Glomerular endothelial cell (primary cell): Measurements from ENCODE around the gene LRP1B. TPM values are rescaled to one million over a fixed set of nuclear protein-coding genes. Genes with fewer than 3 reads are reported as not detected.
"Not testable (repeated sequence)": the region's sequence is repeated elsewhere in the genome, so short reads cannot be mapped to it uniquely, and the experiment has no call there.

ENCODE experiments used
- DNase-seq: peaks from one replicate; pipeline ENCODE4 v3.0.0-alpha.2; 2011; ENCODE audit warnings: low read depth, low spot score; ENCODE audit errors: extremely low read depth
- total RNA-seq: library from RNA; depleted of rRNA; stranded (reverse); fragments of >200 nt; gene quantifications from 2 replicates; pipeline ENCODE4 v1.2.3, GENCODE V29; 2015

LRP1B gene
- total RNA-seq, 1 donor from 2014 or later = not detected

DNA sequence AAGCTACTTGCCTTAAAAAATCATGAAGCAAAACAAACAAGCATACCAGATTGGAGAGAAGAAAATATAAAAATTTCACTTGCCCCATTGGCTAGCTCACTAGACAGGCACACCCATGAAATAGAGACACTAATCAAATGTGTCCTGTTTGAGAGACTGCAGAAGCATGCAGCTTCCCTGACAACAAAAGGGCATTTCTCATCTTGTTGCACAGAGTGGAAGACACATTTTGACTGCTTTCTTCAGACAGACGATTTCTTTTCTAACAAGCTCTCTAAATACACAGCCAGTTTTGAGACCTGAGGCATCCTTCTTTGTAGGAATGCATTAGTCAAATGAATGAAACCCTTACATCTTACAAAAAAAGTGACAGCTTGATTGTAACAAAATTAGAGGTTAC, 1792.0 kb downstream of the LRP1B start:
- no peak for DNase-seq

DNA sequence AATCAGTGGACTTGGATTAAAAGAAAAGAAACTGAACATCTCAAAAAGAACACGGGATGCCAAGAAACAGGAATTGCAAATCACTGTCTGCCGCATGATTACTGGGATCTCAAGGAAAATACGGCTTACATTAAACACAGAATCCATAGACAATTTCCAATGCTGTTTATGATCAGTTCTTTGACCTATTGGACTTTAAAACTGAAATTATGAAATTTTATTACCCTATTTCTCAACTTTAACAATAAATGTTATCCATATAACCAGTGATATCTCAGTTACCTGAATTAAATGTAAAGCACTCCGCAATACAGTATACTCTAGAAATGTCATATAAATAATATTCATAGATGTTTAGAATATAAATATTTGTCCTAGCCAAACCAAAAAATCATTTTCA, 1793.8 kb downstream of the LRP1B start:
- no peak for DNase-seq

DNA sequence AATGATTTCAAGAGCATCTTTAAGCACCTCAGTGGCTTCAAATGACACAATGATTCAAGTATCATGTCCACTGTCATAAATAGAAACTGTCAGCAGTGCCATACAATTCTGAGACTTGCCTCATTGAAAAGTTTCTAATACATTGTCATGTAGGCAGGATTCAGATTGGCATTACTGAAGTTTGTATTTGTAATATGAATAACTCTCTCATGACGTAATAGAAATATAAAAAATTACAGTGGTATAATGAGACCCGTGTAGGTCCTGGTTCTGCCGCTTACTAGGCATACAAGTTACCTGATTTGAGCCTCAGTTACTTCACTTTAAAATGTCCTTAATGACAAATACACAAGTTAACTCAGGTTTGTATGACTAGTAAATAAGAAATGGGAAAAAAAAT, 1814.5 kb downstream of the LRP1B start:
- no peak for DNase-seq

DNA sequence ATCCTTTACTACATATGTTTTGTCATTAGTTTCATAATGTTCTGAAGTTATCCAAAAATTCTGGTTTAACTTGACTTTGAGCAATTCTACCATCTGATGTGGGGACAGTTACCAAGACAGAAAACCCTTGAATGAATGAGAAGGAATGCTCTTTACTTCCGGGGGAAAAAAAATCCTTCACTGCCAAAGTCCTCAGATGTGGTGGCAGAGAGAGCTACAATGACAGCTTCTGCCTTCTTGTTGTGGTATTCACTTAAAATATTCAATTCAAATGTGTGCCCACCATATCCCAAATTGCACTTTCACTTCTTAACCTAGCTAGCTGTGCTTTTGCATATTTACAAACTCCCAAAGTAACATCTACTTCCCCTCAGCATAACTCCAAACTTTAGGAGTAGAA, 1818.9 kb downstream of the LRP1B start:
- DNase-seq = no peak

DNA sequence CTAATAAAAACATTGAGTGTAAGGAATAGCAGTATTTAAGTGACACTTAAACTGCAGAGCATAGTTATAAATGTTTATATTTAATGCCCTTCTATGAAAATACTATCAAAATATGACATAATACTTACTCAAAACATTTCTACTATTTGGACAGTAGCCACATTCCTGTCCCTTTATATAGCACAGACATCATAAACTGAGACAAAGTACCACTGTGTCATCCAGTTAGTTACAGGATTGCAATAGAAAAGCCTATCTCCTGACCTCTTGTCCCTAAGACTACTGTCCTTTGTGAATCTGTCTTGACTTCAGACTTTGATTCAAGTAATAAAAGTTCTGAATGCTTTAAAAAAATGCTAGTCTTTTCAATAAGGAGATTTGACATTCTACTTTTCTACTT, 1822.1 kb downstream of the LRP1B start:
- DNase-seq = no peak

DNA sequence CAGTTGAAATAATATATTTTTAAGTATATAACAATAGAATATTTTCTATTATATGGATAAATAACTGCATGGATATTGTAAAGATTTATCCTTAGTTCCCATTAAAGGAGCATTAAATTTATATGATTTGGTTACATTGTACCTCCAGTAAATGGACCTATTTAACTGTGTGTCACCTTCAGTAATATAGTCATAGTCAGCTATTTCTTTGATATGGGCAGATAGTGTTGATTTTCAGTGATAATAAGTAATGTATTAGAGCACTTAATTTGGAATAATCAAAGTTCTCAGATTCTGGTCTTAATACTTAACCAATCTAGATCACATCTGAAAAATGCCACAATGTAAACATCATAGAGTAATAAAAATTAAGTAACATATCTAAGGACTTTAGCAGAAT, 1823.3 kb downstream of the LRP1B start:
- no peak for DNase-seq

DNA sequence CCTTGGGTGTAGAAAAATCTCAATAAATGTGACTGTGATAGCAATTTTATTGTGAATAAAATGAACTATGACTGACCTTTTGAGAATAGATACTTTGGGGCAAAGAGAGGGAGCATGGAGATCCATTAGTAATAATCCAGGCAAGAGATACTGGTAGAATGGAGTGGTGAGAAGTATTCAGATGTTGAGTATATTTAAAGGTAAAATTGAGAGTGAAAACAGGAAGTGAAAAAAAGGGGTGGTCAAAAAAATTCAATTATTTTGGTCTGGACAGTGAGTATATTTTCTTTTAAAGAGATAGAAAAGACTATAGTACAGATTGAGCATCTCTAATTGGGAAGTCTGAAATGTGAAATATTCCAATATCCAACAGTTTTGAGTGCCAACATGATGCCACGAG, 1835.0 kb downstream of the LRP1B start:
- no peak for DNase-seq

DNA sequence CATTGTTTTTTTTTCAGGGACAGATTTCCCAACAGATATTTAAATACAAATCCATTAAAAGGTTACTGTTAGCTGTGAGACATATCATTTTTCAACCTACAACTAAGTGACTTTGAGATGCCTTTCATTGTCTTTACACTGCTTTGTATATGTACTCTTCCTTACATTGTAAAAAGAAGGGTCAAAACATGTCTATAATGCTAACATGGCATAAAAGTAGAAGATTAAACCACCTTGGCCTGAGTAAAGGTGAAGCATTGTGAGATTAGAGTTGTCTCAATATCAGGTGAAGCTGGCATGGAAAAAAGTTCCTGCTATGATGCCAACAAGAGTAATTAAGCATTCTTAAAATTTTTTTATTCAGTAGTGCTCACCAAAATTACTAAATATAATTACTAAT, 1842.1 kb downstream of the LRP1B start:
- DNase-seq = no peak

DNA sequence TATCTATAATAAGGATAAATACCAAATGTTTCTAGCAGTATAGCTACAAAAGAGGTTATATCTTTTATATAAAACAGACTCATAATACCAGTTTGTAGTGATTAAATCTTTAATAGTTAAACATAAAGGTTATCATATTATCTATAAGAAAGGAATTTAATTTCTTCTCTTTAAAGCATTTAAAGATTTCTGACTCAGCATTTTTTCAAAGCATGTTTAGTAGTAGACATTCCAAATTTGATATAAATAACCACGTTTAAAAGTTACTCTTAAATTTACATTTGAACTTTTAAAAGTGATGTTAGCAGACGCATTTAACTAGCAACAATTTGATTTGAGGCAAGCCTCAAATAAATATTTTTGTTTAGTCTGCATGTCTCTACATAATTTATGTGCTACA, 1842.6 kb downstream of the LRP1B start:
- DNase-seq = no peak

DNA sequence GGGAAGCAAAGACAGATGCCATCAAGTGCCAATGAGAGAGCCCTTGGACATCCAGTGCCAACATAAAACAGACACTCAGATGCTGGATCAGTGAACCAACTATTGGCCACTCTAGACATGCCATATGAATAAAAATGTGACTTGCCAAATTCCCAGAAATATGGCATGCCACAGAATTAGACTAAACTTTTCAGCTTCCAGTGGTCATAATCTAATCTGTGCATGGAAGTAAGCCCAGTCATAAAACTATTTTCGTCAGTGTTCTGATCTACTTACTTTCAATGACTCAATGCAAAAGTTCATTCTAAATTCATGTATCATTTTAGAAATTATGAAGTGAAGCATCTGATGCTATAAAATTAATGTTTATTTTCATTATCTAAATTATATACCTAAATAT, 1844.4 kb downstream of the LRP1B start:
- no peak for DNase-seq

DNA sequence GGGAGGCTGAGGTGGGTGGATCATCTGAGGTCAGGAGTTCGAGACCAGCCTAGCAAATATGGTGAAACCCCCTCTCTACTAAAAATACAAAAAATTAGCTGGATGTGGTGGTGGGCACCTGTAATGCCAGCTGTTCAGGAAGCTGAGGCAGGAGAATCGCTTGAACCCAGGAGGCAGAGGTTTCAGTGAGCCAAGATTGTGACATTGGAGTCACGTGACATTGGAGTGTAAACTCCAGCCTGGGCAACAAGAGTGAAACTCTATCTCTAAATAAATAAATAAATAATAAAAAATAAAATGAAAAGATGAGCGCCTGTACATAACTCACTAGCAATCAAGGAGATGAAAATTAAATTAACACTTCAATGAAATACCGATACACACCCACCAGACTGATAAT, 1853.5 kb downstream of the LRP1B start:
- not testable (repeated sequence) for DNase-seq

DNA sequence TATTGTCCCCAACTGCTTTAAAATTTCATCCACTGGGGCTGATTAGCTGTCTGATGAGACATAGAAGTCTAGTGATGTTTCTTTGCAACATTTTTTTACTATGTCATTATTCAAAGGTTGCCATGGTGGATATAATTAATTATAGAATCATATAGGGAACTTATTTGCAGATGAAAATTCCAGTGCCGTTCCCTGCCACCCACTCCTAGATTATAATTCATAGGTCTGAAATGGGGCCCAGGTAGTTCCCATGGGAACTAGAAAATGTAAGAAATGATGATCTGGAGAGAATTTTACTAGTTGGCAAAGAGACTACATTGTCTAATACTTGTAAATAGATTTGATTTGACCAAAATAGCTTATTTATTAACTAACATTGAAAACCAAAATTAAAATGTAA, 1854.2 kb downstream of the LRP1B start:
- no peak for DNase-seq

DNA sequence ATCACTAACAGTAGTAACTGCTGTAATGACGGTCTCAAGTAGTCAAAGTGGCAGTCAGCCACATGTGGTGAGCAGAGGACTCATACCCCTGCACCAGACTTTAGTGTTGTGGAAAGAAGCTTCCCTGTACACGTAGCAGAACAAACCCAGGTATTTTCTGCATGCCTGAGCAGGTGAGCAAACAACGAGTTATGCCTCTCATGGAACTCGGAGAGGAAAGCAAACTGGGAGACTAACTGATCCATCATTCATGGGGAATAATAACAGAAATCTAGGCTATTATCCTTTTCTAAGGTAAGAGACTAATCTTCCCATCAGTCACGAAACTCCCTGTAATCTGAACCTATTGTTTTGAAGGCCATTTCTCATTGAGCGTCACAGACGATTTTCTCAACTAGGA, 1855.4 kb downstream of the LRP1B start:
- DNase-seq = no peak

DNA sequence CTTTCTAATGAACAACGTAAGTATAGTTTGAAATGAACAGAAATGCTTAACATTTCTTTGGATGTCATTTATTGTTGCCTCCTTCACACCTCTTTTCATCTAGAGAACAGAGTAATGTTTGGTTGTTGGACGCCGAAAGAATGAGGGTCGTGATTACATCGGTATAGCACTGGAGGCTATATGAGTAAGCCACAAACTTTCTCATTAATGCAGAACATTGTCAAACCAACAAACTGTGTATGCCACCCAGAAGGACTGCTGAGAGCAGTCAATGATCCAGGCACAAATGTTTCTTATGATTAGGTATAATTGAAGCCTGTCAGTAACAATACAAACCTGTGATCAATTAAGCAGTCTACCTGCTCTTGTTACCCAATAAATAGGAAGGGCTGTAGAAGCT, 1855.9 kb downstream of the LRP1B start:
- no peak for DNase-seq

DNA sequence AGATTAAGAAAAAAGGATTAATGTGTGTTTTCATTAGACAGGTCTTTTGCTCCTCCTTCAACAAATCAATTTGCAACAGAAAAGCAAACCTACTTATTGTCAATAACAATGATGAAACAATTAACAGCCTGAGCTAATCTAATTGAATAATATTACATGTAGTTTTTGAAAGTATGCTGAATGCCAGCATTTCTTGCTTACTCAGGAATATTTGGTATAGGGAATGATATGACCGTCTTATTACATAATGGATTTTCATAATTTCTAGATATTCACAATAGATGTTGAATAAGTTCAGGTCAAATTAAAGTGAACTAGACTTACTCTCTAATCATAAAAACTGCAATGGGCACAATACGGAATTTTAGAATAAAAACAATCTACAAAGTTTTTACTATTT, 1856.9 kb downstream of the LRP1B start:
- no peak for DNase-seq

DNA sequence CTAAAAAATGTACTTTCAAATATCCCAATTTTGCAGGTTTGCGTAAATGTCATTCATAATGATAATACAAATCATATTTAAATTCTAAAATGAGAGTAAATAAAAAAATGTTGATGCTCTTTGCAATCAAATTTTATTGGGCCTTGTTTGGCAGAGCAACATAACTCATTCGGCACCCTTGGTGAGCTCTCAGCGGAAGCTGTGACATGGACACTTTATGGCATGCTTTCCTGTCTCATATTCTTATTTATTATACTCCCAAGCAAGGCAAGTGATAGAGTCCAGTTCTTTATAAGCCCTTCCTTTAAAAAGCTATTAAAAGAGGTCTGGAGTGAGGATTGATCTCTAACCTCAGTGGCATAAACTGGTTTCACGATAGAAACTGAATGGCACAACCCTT, 1857.4 kb downstream of the LRP1B start:
- DNase-seq = no peak

DNA sequence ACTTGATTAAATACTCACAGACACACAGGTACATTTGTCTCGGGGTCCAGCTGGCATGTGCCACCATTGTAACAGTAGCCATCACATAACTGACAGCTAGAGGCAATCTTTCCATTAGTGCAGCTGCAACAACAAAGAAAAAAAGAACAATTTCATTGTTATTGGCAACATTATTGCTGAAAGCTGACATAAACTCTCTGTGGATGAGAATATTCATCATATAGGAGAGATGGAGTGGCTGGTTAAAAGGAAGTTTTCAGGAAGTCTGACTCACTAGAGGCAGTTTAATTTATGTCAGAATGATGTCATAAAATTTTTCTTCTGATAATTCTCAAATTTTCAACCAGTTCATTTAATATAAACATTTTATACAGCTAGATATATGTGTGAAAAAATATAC, 1860.6 kb downstream of the LRP1B start:
- DNase-seq = no peak

DNA sequence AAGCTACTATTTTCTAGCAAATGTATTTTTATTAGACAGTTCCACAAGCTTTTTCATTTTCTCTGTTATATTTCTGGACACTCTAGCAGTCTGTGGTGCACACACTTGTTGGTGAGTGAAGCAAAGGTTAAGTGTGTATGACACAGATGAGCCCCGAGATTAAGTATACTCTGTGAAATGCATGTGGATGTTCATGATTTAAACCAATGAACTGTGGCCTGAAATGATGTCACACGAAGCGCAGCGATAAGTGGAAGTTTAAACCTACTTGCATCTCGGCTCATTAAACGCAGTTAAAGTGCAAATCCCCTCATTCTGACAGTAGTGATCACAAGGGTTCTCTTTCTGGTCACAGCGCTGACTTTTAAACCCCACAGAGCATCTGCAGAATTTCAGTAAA, 1861.8 kb downstream of the LRP1B start:
- DNase-seq = no peak

DNA sequence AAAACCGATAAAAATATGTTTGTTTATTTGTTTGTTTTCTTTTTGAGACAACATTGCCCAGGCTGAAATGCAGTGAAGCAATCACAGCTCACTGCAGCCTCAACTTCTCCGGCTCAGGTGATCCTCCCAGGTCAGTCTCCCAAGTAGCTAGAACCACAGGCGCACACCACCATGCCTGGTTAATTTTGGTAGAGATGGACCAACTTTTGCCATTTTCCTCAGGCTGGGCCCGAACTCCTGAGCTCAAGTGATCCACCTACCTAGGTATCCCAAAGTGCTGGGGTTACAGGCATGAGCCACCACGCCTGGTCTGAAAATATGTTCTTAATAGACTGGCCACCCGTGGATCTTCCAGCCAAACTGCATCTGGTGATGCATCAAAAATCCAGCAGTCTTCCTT, 1867.9 kb downstream of the LRP1B start:
- no peak for DNase-seq

DNA sequence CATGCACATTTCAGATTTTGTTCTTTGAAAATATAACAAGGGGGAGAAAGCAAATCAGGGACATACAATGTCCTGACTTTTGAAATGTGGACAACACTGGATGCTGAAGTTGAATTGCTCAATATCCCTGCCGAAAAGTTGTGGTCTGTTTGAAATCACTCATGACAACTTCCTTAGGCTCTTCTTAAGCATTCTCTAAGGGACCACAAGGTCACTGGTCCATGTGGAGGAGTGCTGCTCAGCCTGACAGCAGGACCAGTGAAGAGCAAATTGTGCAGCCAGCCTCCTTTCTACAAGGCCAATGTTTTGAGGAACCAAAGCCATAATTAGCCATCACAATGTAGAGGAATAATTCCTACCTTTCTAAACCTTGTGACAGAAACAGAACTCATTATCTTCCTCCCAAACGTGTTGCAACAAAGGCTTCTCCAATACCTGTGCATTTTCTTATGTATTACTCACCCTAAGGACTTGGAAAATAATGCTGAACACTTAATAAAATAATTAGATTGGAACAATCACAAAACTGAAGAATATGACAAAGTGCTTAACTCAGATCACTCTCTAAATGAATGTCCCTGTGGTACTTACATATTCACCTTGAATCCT, 1873.0 kb downstream of the LRP1B start:
- no peak for DNase-seq

DNA sequence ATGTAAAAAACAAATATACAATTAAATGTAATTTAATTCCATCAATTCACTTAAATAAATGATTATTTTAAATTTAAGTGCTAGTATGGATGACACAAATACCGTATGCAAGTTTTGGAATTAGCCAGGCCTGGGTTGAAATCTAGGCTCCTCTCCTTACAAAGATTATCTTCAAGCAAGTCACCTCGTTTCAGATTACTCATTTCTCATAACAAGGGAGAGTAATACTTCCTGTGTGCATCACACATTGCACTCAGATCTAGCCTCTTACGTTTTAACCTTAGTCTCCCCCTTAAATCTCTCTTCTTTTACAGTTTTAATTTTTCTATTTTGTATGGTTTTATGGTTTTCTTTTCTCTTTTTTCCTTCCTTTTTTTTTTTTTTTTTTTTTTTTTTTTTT, 1874.7 kb downstream of the LRP1B start:
- DNase-seq = no peak

DNA sequence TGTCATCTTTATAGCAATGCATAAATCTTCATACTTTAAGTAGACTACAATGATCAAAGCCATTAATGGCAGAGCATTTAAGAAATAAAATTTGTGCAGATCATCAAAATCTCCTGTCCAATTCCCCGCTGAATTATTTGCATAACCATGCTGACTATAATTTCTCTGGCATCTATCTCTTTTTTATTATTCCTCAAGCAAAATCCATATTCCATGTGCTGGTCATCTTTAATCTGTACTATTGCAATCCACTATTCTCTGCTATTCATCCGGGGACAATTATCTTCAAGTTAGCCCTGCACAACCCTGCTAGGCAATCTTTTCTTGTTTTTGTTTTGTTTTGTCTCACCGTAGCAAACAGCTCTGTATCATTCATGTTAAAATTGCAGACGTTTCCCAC, 1881.0 kb downstream of the LRP1B start:
- no peak for DNase-seq

DNA sequence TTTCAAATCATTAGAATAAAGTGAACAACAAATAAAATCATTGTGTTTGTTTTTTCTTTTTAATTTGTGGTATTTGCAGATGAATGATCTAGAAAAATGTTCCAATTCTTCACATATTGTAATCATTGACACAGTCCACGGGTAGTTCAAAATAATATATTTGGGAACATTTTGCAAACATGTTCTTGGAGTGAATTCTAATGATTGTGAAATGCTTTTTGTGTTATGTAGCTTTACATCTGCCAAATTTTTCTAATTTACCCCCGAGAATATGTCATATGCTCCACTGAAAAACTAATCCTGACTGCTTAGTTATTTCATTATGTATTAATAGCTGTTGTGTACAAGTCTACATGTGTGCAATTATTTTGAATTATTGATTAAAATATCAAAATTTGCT, 1882.2 kb downstream of the LRP1B start:
- no peak for DNase-seq
